Suppressor macrophage (primary cell): ENCODE measurements around the gene PPP2R1B.
A peak's percentile ranks its signal among the peaks of the same experiment; 100 is the strongest.
"Not testable (repeated sequence)": the region's sequence is repeated elsewhere in the genome, so short reads cannot be mapped to it uniquely, and the experiment has no call there.

Experiments
- DNase-seq, 4 experiments: peaks; one replicate each; pipeline ENCODE4 v3.0.0-alpha.2; 2020 to 2022

Gene PPP2R1B

GRCh38 chr11:111782109-111782741 lies 16.0 kb upstream of the PPP2R1B start:
- DNase-seq = no peak

GRCh38 chr11:111779118-111779517 lies 12.9 kb upstream of the PPP2R1B start:
- DNase-seq = no peak

DNA sequence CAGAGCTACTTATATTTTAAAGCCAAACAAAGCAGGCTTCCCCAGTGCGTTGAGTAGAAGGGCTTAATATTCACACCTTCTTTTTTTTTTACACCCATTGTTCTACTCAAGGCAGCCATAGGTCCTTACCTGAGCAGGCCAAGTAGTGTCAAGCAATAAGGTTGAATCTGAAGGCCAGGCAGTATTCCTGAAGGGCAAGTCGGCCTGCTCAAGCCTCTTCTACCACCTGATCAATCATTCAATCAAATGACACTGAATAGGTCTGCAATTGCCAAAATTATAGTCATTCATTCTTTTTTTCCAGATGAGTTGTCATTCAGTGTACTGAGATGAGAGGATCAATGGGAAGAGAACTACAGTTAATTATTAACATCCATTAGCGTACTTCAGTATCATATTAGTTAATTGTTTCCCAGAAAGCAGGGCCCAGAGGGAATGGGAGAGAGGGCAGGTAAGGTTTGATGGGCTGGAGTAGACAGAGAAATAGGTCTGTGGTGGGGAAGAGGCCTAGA lies 11.9 kb upstream of the PPP2R1B start:
- no peak for DNase-seq

- DNase-seq = peak; percentile 55 to 84 (median 69)
These were observed 11.2 kb upstream of the PPP2R1B start for GRCh38 chr11:111777094-111778046.

DNA sequence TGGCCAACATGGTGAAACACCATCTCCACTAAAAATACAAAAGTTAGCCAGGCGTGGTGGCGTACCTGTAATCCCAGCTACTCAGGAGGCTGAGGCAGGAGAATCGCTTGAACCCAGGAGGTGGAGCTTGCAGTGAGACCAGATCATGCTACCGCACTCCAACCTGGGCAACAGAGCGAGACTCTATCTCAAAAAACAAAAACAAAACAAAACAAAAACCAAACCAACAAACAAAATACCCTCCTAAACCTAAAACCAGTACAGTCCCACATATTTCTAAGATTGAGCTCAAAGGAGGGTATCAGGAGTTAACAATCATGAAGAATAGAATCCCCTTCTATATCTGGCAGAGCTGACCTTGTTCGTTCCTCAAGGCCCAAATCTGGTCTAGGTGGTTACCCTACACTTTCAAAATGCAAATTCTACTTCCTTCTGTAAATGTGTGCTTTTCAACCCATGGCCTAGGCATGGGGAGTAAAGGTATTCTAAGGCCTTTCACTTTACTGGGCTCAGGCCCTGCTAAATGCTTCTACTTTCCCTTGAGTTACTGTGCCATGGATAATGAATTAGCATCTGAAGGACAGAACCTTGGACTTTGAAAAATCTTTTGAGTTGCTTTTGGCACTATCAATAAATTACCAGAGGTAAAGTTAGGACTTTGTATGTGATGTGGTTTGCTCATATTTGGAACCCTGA lies 10.4 kb upstream of the PPP2R1B start:
- DNase-seq = no peak

DNA sequence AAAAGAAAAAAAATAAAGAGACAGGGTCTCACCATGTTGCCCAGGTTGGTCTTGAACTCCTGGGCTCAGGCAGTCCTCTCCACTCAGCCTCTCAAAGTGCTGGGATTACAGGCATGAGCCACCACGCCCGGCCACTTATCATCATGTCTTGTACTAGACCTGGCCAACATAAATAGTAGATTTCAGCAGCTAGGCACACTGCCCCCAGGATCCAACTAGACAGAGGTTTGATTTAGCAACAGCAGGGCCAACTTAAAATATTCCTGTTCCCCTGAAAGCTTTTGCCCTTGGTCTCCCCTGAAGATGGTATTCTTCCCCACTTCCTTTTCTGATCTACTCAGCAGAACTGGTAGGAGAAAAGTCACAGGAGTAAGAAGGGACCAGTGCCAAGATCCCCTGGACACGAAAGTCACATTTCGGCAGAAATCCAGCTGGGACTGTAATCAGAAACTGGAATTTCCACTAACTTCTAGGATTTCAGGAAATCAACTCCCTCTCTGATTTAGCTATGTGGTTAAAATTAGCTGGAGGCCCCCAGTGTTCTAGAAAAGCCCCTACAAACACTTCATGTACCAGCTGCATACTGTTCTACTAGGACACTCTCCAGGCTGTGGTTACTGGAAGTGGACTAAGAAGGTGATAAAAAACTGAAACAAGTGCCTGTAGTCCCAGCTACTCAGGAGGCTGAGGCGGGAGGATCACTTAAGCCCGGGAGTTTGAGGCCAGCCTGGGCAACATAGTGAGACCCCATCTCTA lies 8.9 kb upstream of the PPP2R1B start:
- DNase-seq = no peak

GRCh38 chr11:111772535-111772934 lies 6.3 kb upstream of the PPP2R1B start:
- no peak for DNase-seq

GRCh38 chr11:111771205-111771604 lies 5.0 kb upstream of the PPP2R1B start:
- DNase-seq = not testable (repeated sequence)

DNA sequence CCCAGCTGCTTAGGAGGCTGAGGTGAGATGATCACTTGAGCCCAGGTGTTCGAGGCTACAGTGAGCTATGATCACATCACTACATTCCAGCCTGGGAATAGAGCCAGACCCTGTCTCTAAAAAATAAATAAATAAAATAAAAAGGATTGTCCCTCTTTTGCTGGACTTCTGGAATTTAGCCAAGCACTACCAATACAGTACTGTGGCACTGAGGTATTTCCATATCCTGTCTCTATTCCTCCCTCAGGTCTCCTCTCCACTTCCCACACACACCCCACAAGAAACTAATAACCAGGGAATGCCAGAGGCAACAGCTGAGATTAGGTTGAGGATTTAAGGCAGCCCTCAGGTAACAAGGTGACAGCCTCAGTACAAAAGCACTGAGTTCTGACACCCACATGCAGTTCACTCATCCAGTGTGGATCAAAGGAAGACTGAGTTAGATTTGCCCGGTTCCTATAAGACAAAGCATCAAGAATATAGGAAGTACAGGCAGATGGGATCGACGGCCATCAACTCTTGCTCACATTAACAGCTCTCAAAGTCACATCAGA lies 4.5 kb upstream of the PPP2R1B start:
- DNase-seq = no peak

DNA sequence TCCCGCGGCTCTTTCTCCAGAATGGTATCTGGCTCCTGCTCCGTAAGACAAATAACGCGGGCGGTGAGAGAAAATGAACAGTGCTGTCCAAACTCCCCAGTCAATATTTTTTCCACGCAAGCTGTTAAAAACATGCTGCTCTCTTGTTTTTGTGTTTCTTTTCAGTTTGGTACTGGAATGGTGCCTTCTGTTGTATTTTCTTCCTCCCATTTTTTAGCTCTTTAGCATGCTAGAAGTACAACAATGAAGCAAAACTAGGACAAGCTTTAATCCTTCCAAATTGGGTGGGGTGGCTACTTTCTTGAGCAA lies 599 bp upstream of the PPP2R1B start:
- DNase-seq = no peak

DNA sequence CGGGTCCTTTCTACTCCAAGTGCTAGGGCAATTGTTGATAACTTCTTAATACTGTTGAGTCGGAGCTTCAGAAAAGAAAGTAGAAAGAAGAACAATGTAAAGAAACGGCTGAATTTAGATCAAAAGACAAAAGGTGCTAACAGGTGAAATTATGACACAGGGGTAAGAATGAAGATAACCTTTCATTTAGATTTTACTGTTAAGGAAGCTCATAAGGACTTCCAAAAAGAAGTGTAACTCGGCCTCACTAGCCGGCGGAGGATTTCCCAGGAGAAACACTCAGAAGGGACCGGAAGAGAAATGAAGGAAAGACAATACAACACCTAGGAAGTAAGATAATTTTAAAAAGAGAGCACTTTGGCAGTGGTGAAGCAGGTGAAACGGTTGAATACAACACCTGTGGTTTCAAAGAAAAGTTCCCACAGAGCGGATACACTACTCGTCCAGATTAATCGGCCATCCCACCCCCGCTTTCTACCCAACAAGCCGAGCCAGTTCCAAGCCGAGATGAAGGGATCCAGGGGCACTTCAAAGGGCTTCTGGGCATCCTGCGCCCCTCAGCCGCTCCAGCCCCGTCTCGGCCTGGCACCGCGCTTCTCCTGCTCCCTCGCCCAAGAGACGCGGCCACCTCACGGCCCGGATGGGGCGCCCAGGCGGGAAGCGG lies 737 bp downstream of the PPP2R1B start:
- DNase-seq = peak in 2 of 4 experiments; percentile 31 to 61

DNA sequence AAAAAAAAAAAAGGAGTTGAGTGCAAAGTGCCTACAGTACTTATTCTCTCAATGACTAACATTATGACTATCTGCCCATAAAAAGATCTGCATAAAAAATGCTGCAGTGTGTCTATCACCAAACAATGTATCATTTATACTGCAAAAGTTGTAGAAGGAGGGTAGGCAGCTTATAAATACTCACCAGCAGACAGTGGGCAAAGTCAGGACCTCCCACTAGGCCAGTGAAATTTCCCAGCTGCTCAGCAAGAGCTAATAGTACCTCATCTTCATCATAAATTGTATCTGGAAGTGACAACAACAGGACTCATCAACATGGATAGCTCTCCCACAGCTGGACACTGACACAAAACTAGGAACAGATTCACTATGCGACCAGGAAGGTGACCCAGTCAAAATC lies 1.6 kb downstream of the PPP2R1B start:
- no peak for DNase-seq

DNA sequence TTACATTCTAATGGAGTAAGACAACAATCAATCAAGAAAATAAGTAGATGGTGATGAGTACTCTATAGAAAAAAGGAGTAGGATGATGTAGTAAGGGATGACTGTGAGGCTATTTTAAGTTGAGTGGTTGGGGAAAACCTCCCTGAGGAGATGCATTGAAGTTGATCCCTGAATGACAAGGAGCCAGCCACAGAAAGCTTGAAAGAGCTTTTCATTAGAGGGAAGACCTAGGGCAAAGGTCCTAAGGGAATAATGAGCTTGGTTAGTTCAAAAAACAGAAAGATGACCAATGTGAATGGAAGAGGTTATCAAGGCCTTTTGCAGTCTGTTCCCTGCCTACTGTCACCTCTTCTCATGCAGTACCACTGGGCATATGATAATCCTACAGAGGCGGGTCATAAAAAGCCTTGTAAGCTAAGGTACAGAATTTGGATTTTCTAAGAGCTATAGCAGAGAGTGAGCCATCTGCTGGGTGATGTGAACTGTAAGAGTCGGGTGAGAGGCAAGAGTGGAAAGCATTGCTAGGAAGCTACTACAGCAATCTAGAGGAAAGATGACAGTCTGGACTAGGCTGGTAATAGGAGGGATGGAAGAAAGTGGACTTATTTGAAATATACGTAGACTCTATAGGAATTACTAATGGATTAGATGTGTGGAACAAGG lies 3.1 kb downstream of the PPP2R1B start:
- no peak for DNase-seq

- DNase-seq = no peak
These were observed 3.7 kb downstream of the PPP2R1B start for GRCh38 chr11:111762526-111762925.

- DNase-seq = no peak
These were observed 5.2 kb downstream of the PPP2R1B start for GRCh38 chr11:111761036-111761435.

DNA sequence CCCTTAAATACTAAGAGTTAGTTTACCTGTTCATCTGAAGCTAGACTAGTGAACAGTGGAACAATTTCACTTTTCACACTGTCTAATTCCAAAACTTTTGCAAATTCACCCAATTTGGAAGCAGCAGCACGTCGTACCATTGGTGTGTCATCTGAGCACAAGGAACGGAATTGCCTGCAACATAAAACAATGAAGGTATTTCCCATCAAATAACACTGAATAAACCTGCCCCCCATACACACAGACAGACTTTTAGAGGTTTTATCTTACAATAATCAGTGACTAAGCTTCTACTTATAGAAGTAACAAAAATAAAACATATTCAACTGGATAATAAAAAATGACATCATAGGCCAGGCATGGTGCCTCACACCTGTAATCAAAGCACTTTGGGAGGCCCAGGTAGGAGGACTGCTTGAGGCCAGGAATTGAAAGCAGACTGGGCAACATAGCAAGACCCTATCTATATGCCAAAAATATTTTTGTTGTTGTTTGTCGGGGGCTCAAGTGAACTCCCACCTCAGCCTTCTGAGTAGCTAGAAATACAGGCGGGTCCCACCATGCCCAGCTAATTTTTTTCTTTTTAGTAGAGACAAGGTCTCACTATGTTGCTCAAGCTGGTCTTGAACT lies 6.3 kb downstream of the PPP2R1B start:
- DNase-seq = no peak

DNA sequence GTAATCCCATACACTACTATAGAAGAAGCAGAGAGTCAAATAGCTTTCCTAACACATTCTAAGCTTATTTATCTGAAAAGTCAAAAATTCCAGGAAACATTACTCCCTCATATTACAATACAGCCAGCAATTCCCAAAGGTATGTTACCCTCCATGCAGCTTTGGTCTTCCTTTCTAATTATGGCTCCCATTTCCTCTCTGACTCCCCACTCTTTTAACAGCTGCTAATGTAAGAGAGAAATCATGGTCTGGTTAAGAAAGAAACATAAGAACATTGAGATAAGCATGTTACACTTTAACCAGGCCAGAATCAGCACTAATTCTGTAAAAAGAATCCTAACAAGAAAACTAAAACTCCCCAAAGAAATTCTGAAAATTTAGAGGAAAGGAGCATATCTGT lies 6.8 kb downstream of the PPP2R1B start:
- no peak for DNase-seq

- no peak for DNase-seq
These were observed 10.1 kb downstream of the PPP2R1B start for GRCh38 chr11:111756097-111756496.

DNA sequence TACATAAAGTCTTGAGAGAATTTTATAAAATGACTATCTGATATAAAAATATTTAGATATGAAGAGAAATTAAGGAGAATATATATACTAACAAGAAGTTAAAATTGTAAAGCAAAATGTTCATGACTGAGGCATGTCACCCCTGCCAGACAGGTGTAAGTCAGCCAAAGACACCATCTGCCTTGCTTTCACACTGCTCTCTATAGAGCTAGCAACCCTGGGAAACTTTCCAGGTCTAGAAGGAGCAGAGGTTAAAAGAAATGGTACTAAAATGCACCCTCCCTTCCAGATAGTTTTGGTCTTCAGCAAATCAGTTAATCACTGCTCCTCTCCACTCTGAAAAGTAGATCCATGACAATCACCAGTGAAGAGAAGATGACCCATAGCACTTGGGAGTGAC lies 16.5 kb downstream of the PPP2R1B start:
- DNase-seq = no peak

DNA sequence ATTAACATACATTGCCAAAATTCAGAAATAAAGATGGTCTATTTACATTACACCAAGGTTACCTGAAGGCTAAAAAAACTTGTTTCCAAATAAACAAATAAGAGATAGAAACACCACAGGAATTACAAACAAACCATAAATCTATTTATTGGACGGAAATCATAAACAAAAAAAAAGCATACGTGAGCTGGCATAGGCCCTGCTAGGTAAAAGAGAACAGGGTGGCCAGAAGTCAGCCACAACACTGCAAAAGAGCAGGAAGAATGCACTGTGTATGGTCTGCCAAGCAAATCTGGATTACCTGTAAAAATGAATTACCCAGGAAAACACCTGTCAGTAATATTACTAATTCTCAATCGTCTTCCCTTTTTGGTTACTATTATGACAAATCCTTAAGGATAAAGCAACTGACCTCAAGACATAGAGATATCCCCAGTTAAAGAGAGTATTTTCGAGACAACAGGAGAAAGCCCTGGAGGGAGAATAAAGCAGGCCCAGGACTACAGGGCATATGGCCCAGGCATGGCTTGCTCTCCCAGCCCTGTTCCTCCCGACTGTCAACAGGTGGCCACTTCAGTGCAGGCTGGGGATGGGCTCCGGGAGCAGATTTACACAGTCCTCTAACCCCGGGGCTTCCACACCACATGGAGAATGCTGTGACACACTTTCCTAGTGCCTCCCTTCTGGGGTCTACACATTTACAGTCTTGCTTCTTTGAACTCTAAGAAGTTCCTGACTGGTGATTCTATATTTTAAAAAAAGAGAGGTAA lies 18.0 kb downstream of the PPP2R1B start:
- no peak for DNase-seq
